Measurements from ENCODE around the gene IL27RA. TPM values are rescaled to one million over a fixed set of nuclear protein-coding genes. Genes with fewer than 3 reads are reported as not detected.
A peak's percentile ranks its signal among the peaks of the same experiment; 100 is the strongest.

Gene IL27RA
- total RNA-seq, 1 experiment from 2014 or later = 7.0 TPM

GRCh38 chr19:14073261-14073924, 41.8 kb downstream of the IL27RA start:
- TF ChIP-seq CTCF (IDR thresholded peaks at IDR 0.05; ENCODE audit: unreplicated experiment) = peak; percentile 35
- CTCF ChIA-PET = interaction anchor here (0.7 kb wide), 1 partner anchor 63 kb away, joined by 3 read pairs; the partner anchor contains the start of gene ASF1B
- Mint-ChIP-seq H3K4me1 (ENCODE audit: low read depth, unreplicated experiment) (no peaks in the 10 kb centered on the region), H3K36me3 (ENCODE audit: insufficient read depth, unreplicated experiment) (peaks cover 27% of the 10 kb centered on the region), H3K4me3 (ENCODE audit: low read depth, unreplicated experiment) (peak overlapping the region; percentile 92), H3K27ac (ENCODE audit: unreplicated experiment) (peak overlapping the region; percentile 67), H3K27me3 (ENCODE audit: unreplicated experiment) (no peaks in the 10 kb centered on the region), H3K9me3 (ENCODE audit: low read depth, unreplicated experiment) (no peaks in the 10 kb centered on the region)
- no TSS peak for BruUV-seq (replicated peaks)
- peak; percentile 78 for DNase-seq
- intact Hi-C loops (cut with micrococcal nuclease; ENCODE audit: unreplicated experiment) = loop anchor here (2.0 kb wide), 1 partner anchor 193 kb away; no protein-coding TSS in a partner anchor

DNA sequence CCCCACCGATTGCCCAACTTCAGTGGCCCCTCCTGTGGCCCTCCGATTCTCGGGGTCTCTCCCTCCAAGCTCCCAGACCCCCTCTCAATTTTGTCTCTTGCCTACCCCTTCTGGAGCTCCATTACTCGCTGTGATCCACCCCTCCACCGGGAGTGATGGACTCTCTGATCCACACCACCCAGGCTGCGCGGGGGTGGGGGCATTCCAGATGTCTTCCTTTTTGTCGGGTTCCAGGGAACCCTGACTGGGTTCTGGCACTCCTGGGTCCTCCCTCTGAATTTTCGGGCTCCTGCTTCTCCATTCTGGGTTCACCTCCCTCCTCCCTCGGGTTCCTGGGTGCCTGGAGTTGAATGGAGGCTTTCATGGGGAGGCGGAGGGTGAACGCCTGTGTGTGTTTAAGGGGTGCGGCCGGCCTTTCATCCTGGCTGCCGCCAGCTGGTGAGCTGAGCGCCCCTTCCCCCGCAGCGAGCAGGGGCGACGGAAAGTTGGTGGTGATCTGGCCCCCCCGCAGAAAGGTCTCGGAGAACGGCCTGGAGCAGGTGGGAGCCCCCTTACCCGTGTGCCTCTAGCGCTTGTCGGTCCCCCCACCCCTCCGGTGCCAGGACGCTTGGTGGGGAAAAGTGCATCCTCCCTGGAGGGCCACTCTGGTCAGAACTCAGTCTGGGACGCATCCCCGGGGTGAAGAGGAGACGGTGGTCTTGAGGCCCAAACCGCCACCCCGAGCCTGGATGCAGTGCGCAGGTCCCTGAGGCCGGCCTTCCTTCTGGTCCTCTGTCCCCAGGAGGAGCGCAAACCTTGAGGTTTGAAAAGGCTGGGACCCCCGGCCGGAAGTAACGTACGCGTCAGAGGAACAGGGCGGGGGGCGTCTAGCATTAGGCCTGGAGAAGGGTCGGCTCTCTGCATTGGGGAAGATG, 42.6 kb downstream of the IL27RA start:
- DNase-seq = peak; percentile 44
- peaks cover 27% of the 10 kb centered on the region for H3K36me3 Mint-ChIP-seq (ENCODE audit: insufficient read depth, unreplicated experiment)
- H3K27me3 Mint-ChIP-seq (ENCODE audit: unreplicated experiment) = no peaks in the 10 kb centered on the region
- H3K4me1 Mint-ChIP-seq (ENCODE audit: low read depth, unreplicated experiment) = no peaks in the 10 kb centered on the region
- no peak for TF ChIP-seq CTCF (IDR thresholded peaks at IDR 0.05; ENCODE audit: unreplicated experiment)
- CTCF ChIA-PET = interaction anchor here (0.7 kb wide), 1 partner anchor 62 kb away, joined by 3 read pairs; the partner anchor contains the start of gene ASF1B
- H3K27ac Mint-ChIP-seq (ENCODE audit: unreplicated experiment) = peak overlapping the region; percentile 67
- BruUV-seq (replicated peaks) = TSS peak; percentile 47
- intact Hi-C loops (cut with micrococcal nuclease; ENCODE audit: unreplicated experiment) = loop anchor here (2.0 kb wide), 1 partner anchor 193 kb away; no protein-coding TSS in a partner anchor
- H3K9me3 Mint-ChIP-seq (ENCODE audit: low read depth, unreplicated experiment) = no peaks in the 10 kb centered on the region
- H3K4me3 Mint-ChIP-seq (ENCODE audit: low read depth, unreplicated experiment) = peak overlapping the region; percentile 92

DNA sequence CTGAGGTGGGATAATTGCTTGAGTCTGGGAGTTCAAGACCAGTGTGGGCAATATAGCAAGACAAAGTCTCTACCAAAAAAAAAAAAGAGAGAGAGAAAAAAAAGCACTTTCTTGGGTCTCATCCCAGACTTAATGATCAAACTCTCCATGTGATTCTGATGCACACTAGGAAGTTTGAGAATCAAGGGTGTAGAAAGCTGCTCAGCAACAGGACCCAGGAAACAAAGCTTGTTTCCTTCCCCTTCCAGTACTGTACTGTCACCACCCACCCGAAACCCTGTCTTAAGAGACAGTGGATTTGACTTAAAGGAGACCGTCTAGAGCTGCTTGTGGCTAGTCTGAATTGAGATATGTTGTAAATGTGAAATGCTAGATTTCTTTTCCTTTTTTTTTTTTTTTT, 46.8 kb downstream of the IL27RA start:
- CTCF ChIA-PET = interaction anchor here (0.7 kb wide), 1 partner anchor 21 kb away, joined by 4 read pairs; no protein-coding TSS in a partner anchor
- Mint-ChIP-seq H3K27me3 (ENCODE audit: unreplicated experiment) (no peaks in the 10 kb centered on the region), H3K27ac (ENCODE audit: unreplicated experiment) (no peak overlapping the region), H3K9me3 (ENCODE audit: low read depth, unreplicated experiment) (no peaks in the 10 kb centered on the region), H3K4me1 (ENCODE audit: low read depth, unreplicated experiment) (no peaks in the 10 kb centered on the region), H3K4me3 (ENCODE audit: low read depth, unreplicated experiment) (no peak overlapping the region), H3K36me3 (ENCODE audit: insufficient read depth, unreplicated experiment) (peaks cover 26% of the 10 kb centered on the region)
- DNase-seq = no peak
- no TSS peak for BruUV-seq (replicated peaks)
- TF ChIP-seq CTCF (IDR thresholded peaks at IDR 0.05; ENCODE audit: unreplicated experiment) = no peak
- intact Hi-C loops (cut with micrococcal nuclease; ENCODE audit: unreplicated experiment) = no loop called here

GRCh38 chr19:14080887-14081796, 49.6 kb downstream of the IL27RA start:
- H3K4me3 Mint-ChIP-seq (ENCODE audit: low read depth, unreplicated experiment) = peak overlapping the region; percentile 86
- BruUV-seq (replicated peaks) = no TSS peak
- H3K36me3 Mint-ChIP-seq (ENCODE audit: insufficient read depth, unreplicated experiment) = peaks cover 17% of the 10 kb centered on the region
- no peaks in the 10 kb centered on the region for H3K9me3 Mint-ChIP-seq (ENCODE audit: low read depth, unreplicated experiment)
- H3K4me1 Mint-ChIP-seq (ENCODE audit: low read depth, unreplicated experiment) = no peaks in the 10 kb centered on the region
- H3K27me3 Mint-ChIP-seq (ENCODE audit: unreplicated experiment) = no peaks in the 10 kb centered on the region
- CTCF ChIA-PET = interaction anchor here (0.6 to 0.7 kb wide), 4 partner anchors 24 to 838 kb away, joined by 3 to 8 read pairs (median 4); no protein-coding TSS in a partner anchor
- intact Hi-C loops (cut with micrococcal nuclease; ENCODE audit: unreplicated experiment) = no loop called here
- TF ChIP-seq CTCF (IDR thresholded peaks at IDR 0.05; ENCODE audit: unreplicated experiment) = no peak
- peak overlapping the region; percentile 87 for H3K27ac Mint-ChIP-seq (ENCODE audit: unreplicated experiment)
- peak; percentile 95 for DNase-seq

Measured in Calu3 (cell line).